Urothelium cell line (cell line): ENCODE measurements around the gene CERT1.

Source experiments
- DNase-seq: peaks from one replicate; pipeline ENCODE4 v3.0.0; 2011; ENCODE audit warnings: low spot score, mixed read lengths
- FAIRE-seq: peaks from 2 replicates; lab custom pipeline; 2011; peaks lifted over from hg19 to GRCh38; lab: Jason Lieb, UNC

The CERT1 gene

GRCh38 chr5:75414241-75414640 is 97.2 kb downstream of the CERT1 start:
- DNase-seq = no peak
- FAIRE-seq = no peak

- no peak for DNase-seq
- no peak for FAIRE-seq
Observed at GRCh38 chr5:75412111-75412990, 99.1 kb downstream of the CERT1 start.

- FAIRE-seq (no peak), DNase-seq (no peak)
Observed at GRCh38 chr5:75405296-75405695, 106.1 kb downstream of the CERT1 start.

GRCh38 chr5:75395277-75395676 is 116.2 kb downstream of the CERT1 start:
- DNase-seq (no peak), FAIRE-seq (no peak)

GRCh38 chr5:75389430-75389829 is 122.0 kb downstream of the CERT1 start:
- FAIRE-seq = no peak
- DNase-seq = no peak

DNA sequence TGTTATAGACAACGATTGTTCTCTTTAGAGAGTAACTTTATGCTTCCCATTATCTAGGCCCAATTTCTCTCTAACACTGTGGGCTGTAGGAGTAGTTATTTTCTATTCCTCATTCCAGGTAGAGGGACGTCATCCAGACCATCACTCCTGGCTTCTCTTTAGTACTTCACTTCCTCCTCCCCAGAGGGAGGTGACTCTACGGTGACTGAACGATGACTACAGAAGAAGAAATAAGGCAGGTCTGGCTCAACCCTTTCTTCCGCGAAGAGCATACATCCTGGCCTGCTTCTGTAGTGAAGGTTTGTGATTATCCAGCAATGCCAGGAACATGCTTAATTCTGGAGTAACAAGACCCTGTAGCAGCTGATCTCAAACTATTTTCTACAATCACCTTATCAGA is 123.6 kb downstream of the CERT1 start:
- FAIRE-seq = no peak

DNA sequence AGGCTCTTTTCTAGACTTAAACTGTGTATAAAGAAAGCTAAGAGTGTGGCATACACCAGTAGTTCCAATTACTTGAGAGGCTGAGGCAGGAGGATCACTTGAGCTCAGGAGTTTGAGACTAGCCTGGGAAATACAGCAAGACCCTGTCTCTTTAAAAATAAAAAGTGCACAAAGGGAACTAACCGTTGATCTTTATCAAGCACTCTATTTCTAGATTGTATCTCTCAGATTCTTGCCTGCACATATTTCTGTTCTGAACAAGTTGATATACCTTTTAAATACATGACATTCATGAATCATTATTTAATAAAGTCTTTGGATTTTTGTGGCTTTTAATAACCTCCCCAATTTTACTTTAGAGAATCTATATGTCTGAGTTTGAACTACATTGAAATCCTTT is 127.2 kb downstream of the CERT1 start:
- DNase-seq (no peak), FAIRE-seq (no peak)

More for the DNA sequence above, 123.6 kb downstream of the CERT1 start:
- no peak for DNase-seq

- DNase-seq (no peak), FAIRE-seq (no peak)
Observed at GRCh38 chr5:75381456-75381855, 130.0 kb downstream of the CERT1 start.

GRCh38 chr5:75380099-75380498 is 131.3 kb downstream of the CERT1 start:
- DNase-seq (no peak), FAIRE-seq (no peak)

DNA sequence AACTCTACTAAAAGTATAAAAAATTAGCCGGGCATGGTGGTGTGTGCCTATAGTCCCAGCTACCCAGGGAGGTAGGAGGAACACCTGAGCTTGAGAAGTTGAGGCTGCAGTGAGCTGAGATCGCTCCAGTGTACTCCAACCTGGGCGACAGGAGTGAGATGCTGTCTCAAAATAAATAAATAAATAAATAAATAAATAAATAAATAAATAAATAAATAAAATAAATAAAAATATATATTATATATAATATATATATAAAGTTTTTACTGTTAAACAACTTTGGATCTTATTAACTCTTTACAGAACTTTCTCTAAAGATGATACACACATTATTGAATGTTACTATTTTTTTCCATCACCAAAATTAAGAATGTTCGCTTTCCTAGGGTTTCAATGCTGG is 136.0 kb downstream of the CERT1 start:
- no peak for FAIRE-seq

GRCh38 chr5:75374394-75374814 is 137.0 kb downstream of the CERT1 start:
- DNase-seq (no peak), FAIRE-seq (no peak)

More for the DNA sequence above, 136.0 kb downstream of the CERT1 start:
- DNase-seq = no peak

GRCh38 chr5:75373862-75374261 is 137.6 kb downstream of the CERT1 start:
- FAIRE-seq (no peak), DNase-seq (no peak)

DNA sequence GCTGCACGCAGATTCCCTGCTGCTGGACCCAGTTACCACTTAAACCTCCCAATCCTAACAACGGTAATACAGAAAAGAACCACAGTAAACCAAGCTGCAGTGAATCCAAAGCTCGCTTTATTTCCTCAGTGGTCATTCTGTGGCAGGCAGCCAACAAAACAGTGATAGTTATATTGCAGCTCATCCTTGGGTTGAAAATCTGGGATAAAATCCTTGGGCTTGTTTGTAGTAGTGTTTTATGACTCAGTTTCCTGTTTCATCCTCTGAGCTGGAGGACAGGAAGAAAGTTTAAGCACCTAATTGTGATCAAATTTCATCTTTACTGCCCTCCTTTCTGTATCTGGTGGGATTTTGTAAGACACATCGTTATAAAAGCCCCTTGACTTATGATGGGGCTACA is 143.0 kb downstream of the CERT1 start:
- no peak for DNase-seq
- FAIRE-seq = no peak

GRCh38 chr5:75367401-75367800 is 144.0 kb downstream of the CERT1 start:
- DNase-seq (no peak), FAIRE-seq (no peak)

GRCh38 chr5:75366787-75367186 is 144.6 kb downstream of the CERT1 start:
- no peak for FAIRE-seq

GRCh38 chr5:75365740-75366139 is 145.7 kb downstream of the CERT1 start:
- FAIRE-seq (no peak), DNase-seq (no peak)

More at GRCh38 chr5:75366787-75367186, 144.6 kb downstream of the CERT1 start:
- DNase-seq = no peak

DNA sequence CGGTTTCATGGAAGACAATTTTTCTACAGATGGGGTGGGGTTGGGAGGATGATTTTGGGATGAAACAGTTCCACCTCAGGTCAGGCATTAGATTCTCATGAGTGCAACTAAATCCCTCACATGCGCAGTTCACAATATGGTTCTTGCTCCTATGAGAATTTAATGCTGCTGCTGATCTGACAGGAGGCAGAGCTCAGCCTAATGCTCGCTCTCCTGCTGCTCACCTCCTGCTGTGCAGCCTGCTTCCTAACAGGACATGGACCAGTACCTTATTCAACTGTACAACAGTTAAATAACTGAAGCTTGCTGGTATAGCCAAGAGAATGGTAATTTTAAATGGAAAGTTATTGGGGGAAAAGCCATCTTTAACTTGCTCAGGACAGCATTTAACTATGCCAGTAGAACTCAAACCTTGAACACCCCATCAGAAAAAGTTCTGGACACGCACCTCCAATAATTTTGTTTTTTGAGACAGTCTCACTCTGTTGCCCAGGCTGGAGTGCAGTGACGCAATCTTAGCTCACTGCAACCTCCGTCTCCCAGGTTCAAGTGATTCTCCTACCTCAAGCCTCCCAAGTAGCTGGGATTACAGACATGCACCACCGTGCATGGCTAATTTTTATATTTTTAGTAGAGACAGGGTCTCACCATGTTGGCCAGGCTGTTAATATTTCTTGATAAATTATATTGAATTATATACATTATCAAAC is 146.7 kb downstream of the CERT1 start:
- FAIRE-seq (no peak), DNase-seq (no peak)

DNA sequence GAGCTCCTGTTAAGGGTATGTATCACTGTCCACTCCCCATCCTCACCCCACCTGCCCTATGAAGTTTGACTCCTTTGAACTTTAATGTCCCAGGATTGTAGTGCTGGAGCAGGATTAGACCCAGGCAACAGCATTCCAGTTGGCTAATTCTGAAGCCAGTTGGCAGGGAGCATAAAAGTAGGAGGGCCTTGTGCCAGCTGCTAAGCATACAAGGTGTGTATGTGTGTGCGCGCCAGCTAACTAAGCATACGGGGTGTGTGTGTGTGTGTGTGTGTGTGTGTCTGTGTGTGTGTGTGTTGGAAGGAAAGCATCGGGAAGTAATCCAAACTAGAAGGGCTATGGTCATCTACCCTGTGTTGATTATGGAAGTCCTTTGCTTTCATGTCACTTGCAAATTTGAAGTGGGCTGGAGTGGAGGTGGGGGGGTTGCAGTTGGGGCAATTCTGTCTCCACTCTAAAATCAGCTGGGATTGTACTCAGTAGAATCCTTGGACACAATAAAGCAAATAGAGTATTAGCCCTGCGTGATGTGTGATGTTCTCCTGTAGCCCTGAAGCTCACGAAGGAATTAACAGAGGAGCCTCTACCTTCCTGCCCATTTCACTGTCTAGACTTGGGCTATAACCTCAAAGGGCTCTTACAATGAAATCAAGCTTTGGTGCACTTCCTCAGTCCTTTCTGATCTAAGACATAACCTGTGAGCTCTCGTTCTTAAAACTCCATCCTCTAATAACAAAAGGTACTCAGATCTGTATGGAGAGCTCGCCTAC is 147.5 kb downstream of the CERT1 start:
- no peak for FAIRE-seq
- no peak for DNase-seq

DNA sequence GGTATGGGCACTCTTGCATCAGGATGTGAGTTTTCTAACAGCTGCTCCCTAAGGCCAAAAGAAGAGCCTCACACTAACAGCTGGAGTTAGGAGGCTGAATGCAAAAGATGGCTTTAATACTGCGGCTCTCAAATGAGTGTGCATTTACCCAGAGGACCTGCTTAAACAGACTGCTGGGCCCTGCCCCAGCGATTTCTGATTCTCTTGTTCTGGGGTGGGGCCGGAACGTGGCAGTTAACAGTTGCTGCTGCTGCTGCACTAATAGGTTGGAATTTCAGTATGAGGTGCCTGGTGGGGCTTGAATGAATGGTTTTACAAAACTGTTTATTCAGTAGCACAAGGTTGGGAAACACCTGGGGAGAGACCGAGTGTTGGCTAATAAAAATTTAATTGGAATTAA is 148.3 kb downstream of the CERT1 start:
- FAIRE-seq (no peak), DNase-seq (no peak)

DNA sequence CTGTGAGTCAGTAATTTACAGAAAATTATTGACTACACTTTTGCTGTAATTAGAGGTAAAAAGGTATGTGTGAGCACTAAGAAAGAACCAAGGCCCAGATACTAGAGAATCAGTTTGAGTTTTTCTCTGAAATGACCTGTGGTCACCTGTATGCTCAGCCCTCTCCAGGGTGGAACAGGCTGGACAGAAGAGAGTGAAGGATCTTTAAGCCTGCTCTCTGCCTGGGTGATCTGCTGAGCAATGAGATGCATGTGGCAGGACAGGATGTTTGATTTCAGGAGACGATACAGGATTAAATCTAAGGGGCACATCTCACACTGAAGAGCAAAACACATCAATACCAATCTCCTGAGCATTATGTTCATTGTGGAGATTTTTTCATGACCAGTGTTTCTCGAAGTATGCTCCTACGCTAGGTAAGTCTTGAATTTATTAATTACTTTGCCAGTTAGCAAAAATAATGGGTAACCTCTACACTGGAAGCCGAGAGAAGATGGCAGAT is 148.9 kb downstream of the CERT1 start:
- no peak for DNase-seq
- FAIRE-seq = no peak

GRCh38 chr5:75361310-75361709 is 150.1 kb downstream of the CERT1 start:
- no peak for DNase-seq
- FAIRE-seq = no peak
